Right lobe of liver (tissue), 6 donors: ENCODE measurements around the gene ZSCAN22. TPM values are rescaled to one million over a fixed set of nuclear protein-coding genes. Genes with fewer than 3 reads are reported as not detected.

Experiments
- ATAC-seq, 4 donors: fragments of 200-7000 bp; cut with Tn5 transposase; one replicate each; pipeline ENCODE4 v1.9.1; 2020; ENCODE audit warnings: mild to moderate bottlenecking in 4 of 4, moderate library complexity in 4 of 4
- DNase-seq, 3 donors: peaks; one replicate each; pipeline ENCODE4 v3.0.0-alpha.2; 2020
- H3K27ac ChIP-seq, 3 donors: fragments of 200-600 bp; one replicate each; pipeline ENCODE4 v1.8.0; 2022
- H3K27me3 ChIP-seq, 2 donors: fragments of 200-600 bp; one replicate each; pipeline ENCODE4 v1.8.0; 2022
- H3K36me3 ChIP-seq, 4 donors: fragments of 200-600 bp; sonication (generic) in 1 of 4; one replicate each; pipeline versions ENCODE4 v1.5.1 to v1.8.0; 2017 to 2022; ENCODE audit warnings: control low read depth in 1 of 4
- H3K4me1 ChIP-seq, 4 donors: fragments of 200-600 bp; sonication (generic) in 1 of 4; one replicate each; pipeline versions ENCODE4 v1.5.1 to v1.8.0; 2017 to 2022; ENCODE audit warnings: control low read depth in 1 of 4
- H3K4me3 ChIP-seq, 3 donors: fragments of 200-600 bp; one replicate each; pipeline ENCODE4 v1.8.0; 2022
- H3K9me3 ChIP-seq, 4 donors: fragments of 200-600 bp; sonication (generic) in 1 of 4; one replicate each; pipeline versions ENCODE4 v1.5.1 to v1.8.0; 2017 to 2022; ENCODE audit warnings: control low read depth in 1 of 4
- CTCF ChIP-seq, 4 donors: fragments of 200-600 bp in 3 of 4; fragments of 450-650 bp in 1 of 4; IDR thresholded peaks; one replicate each; pipeline versions ENCODE4 v1.5.1 to v1.8.0; 2016 to 2022; ENCODE audit warnings: antibody characterized with exemption in 4 of 4, mild to moderate bottlenecking in 2 of 4
- POLR2A ChIP-seq: fragments of 450-650 bp; IDR thresholded peaks from one replicate; pipeline ENCODE4 v1.6.1; 2017; ENCODE audit warnings: antibody characterized with exemption, mild to moderate bottlenecking
- whole genome bisulfite sequencing: methylation state at CpG from one replicate; pipeline ENCODE4 v1.1.6; 2018; ENCODE audit warnings: low coverage, low lambda C conversion rate; ENCODE audit not compliant: insufficient coverage; ENCODE audit errors: missing lambda C conversion rate; 5-methylcytosine and 5-hydroxymethylcytosine counted together
- intact Hi-C, 2 donors: fragments of 100-400 bp; cut with DNase I; formaldehyde crosslinking; loops; one replicate each; pipeline versions ENCODE4 v1.11.2 to v1.14.1; 2022
- total RNA-seq, 6 experiments: library from RNA; depleted of rRNA in 2 of 6; stranded (reverse); fragments of >200 nt in 2 of 6; fragmentation: NEBNext Ultra II Directional in 3 of 6; extraction: Animal tissue kit (Norgen Biotek cat#: 25700) in 3 of 6; gene quantifications; one replicate each; pipeline versions ENCODE4 v1.1.0 to v1.2.4, GENCODE V29; 2016 to 2023
- donor health status: DM: no; HTN: yes; CAD: no.
- donor health status: DM: no; HTN: no; CAD: no.
- donor health status: DM: no; HTN: no; CAD: no.
- donor health status: DM: no; HTN: yes; CAD: no.
- donor health status: DM: no; HTN: yes; CAD: no.

Gene ZSCAN22
- total RNA-seq, 6 experiments from 2014 or later = 1.7 to 2.9 (median 2.1) TPM

- DNase-seq = peak; percentile 85 to 90 (median 88)
- TF ChIP-seq CTCF (IDR thresholded peaks at IDR 0.05) = no peak
- TF ChIP-seq POLR2A = peak; percentile 45
- H3K9me3 ChIP-seq = no peaks in the 10 kb centered on the region
- peak within 1 kb of the TSS; percentile 69 to 83 (median 69) for H3K4me3 ChIP-seq
- H3K27me3 ChIP-seq = no peaks in the 10 kb centered on the region
- intact Hi-C loops = no loop called here
- peaks cover 2 to 57% (median 23%) of the 10 kb centered on the region in 4 donors for H3K4me1 ChIP-seq
- H3K27ac ChIP-seq = peak within 1 kb of the TSS; percentile 41 to 72 (median 44)
- peaks cover 0 to 9% (median 0%) of the 10 kb centered on the region in 4 donors for H3K36me3 ChIP-seq
- 62% methylated on average over 6 of the region's 26 CpGs for WGBS
- peak; percentile 61 to 82 (median 72) for ATAC-seq
These were observed 26.2 kb downstream of the ZSCAN22 start, which contains the start of gene A1BG for GRCh38 chr19:58352760-58353671. A1BG (minus strand) TSS chr19:58353492; CDS start chr19:58353437, 55 bp downstream.

GRCh38 chr19:58353717-58354477, 27.1 kb downstream of the ZSCAN22 start:
- H3K4me3 ChIP-seq = peak overlapping the region in 2 of 3 donors; percentile 69 to 83
- peaks cover 0 to 9% (median 0%) of the 10 kb centered on the region in 4 donors for H3K36me3 ChIP-seq
- 56% methylated on average over 8 of the region's 15 CpGs for WGBS
- DNase-seq = peak in 1 of 3 donors; percentile 24
- TF ChIP-seq POLR2A (no peak), CTCF (IDR thresholded peaks at IDR 0.05) (no peak)
- peak; percentile 3 to 20 (median 8) for ATAC-seq
- H3K9me3 ChIP-seq = no peaks in the 10 kb centered on the region
- H3K27me3 ChIP-seq = no peaks in the 10 kb centered on the region
- H3K4me1 ChIP-seq = peaks cover 2 to 48% (median 18%) of the 10 kb centered on the region in 4 donors
- intact Hi-C loops = no loop called here
- H3K27ac ChIP-seq = peak overlapping the region in 2 of 3 donors; percentile 44 to 72

GRCh38 chr19:58354478-58355030, 27.8 kb downstream of the ZSCAN22 start:
- intact Hi-C loops = no loop called here
- TF ChIP-seq CTCF (IDR thresholded peaks at IDR 0.05) = no peak
- TF ChIP-seq POLR2A = no peak
- Histone ChIP-seq H3K27me3 (no peaks in the 10 kb centered on the region), H3K4me3 (no peak overlapping the region), H3K27ac (no peak overlapping the region), H3K9me3 (no peaks in the 10 kb centered on the region), H3K36me3 (peaks cover 0 to 9% (median 0%) of the 10 kb centered on the region in 4 donors), H3K4me1 (peaks cover 2 to 42% (median 16%) of the 10 kb centered on the region in 4 donors)
- 33% methylated on average over 1 of the region's 6 CpGs for WGBS
- peak in 1 of 3 donors; percentile 12 for DNase-seq
- no peak for ATAC-seq

- peak in 1 of 3 donors; percentile 22 for DNase-seq
- ATAC-seq = peak in 1 of 4 donors; percentile 15
- no peak overlapping the region for H3K4me3 ChIP-seq
- H3K9me3 ChIP-seq = no peaks in the 10 kb centered on the region
- H3K27me3 ChIP-seq = no peaks in the 10 kb centered on the region
- 51% methylated on average over 7 of the region's 10 CpGs for WGBS
- no peak for TF ChIP-seq POLR2A
- TF ChIP-seq CTCF (IDR thresholded peaks at IDR 0.05) = no peak
- intact Hi-C loops = no loop called here
- H3K4me1 ChIP-seq = peaks cover 0 to 34% (median 15%) of the 10 kb centered on the region in 4 donors
- peaks cover 0 to 3% (median 0%) of the 10 kb centered on the region in 4 donors for H3K36me3 ChIP-seq
- no peak overlapping the region for H3K27ac ChIP-seq
These were observed 28.5 kb downstream of the ZSCAN22 start for GRCh38 chr19:58355215-58355796.
